Measurements from ENCODE around the gene NCOA7. TPM values are rescaled to one million over a fixed set of nuclear protein-coding genes. Genes with fewer than 3 reads are reported as not detected.

The NCOA7 gene
- total and polyA plus RNA-seq, 9 of the 15 experiments (the other 6 are each of a cell fraction or from before 2014, with no cell fraction given), result 5.8 to 14.6 (median 9.3) TPM

DNA sequence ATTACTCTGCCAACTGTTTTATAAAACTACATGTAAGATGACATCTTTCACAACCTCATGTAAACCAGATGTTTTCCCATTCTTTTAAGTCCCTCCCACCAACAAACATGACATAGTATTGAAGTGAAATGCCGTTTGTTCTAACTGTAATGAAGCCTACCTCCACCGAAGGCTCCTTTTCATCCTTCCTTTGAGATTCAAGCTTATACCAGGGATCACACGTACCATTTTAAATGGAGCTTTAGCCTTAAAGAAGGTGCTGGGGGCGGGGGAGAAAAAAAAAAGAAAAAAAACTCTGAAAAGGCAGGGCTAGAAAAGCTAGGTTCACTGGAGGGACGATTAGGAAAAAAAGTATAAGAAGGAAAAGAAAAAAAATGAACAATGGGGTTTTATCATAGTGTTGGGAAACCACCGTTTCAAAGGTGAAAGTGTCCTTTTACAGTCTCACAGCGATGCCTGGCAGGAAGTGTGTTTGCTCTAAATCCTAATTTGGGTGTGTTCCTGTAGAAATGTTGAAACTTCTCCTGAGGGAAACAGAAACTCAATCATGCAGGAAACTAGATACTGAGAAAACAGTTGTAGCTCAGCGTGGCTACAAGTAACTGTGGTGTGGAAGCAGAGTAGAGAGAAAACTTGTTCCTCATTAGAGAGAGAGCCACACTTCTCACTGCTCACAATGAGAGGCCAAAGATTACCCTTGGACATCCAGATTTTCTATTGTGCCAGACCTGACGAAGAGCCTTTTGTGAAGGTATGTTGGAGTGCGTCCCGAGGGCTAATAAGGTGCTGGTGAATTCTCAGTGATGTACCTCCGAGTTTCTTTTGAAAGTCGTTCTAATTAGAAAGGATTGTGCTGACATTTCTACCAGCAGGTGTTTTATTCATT, 128.2 kb downstream of the NCOA7 start (continued):
- TF ChIP-seq, protein P1, sequence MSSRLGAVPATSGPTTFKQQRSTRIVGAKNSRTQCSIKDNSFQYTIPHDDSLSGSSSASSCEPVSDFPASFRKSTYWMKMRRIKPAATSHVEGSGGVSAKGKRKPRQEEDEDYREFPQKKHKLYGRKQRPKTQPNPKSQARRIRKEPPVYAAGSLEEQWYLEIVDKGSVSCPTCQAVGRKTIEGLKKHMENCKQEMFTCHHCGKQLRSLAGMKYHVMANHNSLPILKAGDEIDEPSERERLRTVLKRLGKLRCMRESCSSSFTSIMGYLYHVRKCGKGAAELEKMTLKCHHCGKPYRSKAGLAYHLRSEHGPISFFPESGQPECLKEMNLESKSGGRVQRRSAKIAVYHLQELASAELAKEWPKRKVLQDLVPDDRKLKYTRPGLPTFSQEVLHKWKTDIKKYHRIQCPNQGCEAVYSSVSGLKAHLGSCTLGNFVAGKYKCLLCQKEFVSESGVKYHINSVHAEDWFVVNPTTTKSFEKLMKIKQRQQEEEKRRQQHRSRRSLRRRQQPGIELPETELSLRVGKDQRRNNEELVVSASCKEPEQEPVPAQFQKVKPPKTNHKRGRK (tag; IDR thresholded peaks at IDR 0.05), result peak; percentile 55; the same call in 1 of the 2 replicates
- TF ChIP-seq DMBX1 (CRISPR knock-in tag; IDR thresholded peaks at IDR 0.05; ENCODE audit: borderline replicate concordance) (no peak), ZNF639 (CRISPR knock-in tag; conservative IDR thresholded peaks at IDR 0.05 in 1 of 2, IDR thresholded peaks at IDR 0.05 in 1 of 2) (peak in 1 of 2 experiments; percentile 52; a peak in 1 of 4 replicates), SMC3 (conservative IDR thresholded peaks at IDR 0.05; ENCODE audit: insufficient read depth, low read depth, low read length) (no peak), HMBOX1 (IDR thresholded peaks at IDR 0.05) (no peak), ZNF766 (CRISPR knock-in tag; conservative IDR thresholded peaks at IDR 0.05) (peak; percentile 26; the same call in 1 of the 2 replicates), TCF3 (CRISPR knock-in tag; IDR thresholded peaks at IDR 0.05) (no peak), ZEB2 (IDR thresholded peaks at IDR 0.05) (no peak), TBP (optimal IDR thresholded peaks at IDR 0.05; ENCODE audit: low read depth, low read length) (no peak)
- TF ChIP-seq, protein P2, sequence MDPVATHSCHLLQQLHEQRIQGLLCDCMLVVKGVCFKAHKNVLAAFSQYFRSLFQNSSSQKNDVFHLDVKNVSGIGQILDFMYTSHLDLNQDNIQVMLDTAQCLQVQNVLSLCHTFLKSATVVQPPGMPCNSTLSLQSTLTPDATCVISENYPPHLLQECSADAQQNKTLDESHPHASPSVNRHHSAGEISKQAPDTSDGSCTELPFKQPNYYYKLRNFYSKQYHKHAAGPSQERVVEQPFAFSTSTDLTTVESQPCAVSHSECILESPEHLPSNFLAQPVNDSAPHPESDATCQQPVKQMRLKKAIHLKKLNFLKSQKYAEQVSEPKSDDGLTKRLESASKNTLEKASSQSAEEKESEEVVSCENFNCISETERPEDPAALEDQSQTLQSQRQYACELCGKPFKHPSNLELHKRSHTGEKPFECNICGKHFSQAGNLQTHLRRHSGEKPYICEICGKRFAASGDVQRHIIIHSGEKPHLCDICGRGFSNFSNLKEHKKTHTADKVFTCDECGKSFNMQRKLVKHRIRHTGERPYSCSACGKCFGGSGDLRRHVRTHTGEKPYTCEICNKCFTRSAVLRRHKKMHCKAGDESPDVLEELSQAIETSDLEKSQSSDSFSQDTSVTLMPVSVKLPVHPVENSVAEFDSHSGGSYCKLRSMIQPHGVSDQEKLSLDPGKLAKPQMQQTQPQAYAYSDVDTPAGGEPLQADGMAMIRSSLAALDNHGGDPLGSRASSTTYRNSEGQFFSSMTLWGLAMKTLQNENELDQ (CRISPR knock-in tag; IDR thresholded peaks at IDR 0.05; ENCODE audit: borderline replicate concordance), result no peak
- TF ChIP-seq, protein P3, sequence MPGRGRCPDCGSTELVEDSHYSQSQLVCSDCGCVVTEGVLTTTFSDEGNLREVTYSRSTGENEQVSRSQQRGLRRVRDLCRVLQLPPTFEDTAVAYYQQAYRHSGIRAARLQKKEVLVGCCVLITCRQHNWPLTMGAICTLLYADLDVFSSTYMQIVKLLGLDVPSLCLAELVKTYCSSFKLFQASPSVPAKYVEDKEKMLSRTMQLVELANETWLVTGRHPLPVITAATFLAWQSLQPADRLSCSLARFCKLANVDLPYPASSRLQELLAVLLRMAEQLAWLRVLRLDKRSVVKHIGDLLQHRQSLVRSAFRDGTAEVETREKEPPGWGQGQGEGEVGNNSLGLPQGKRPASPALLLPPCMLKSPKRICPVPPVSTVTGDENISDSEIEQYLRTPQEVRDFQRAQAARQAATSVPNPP (IDR thresholded peaks at IDR 0.05; ENCODE audit: borderline replicate concordance, insufficient read depth, insufficient read length), result no peak
- TF ChIP-seq, protein P4, sequence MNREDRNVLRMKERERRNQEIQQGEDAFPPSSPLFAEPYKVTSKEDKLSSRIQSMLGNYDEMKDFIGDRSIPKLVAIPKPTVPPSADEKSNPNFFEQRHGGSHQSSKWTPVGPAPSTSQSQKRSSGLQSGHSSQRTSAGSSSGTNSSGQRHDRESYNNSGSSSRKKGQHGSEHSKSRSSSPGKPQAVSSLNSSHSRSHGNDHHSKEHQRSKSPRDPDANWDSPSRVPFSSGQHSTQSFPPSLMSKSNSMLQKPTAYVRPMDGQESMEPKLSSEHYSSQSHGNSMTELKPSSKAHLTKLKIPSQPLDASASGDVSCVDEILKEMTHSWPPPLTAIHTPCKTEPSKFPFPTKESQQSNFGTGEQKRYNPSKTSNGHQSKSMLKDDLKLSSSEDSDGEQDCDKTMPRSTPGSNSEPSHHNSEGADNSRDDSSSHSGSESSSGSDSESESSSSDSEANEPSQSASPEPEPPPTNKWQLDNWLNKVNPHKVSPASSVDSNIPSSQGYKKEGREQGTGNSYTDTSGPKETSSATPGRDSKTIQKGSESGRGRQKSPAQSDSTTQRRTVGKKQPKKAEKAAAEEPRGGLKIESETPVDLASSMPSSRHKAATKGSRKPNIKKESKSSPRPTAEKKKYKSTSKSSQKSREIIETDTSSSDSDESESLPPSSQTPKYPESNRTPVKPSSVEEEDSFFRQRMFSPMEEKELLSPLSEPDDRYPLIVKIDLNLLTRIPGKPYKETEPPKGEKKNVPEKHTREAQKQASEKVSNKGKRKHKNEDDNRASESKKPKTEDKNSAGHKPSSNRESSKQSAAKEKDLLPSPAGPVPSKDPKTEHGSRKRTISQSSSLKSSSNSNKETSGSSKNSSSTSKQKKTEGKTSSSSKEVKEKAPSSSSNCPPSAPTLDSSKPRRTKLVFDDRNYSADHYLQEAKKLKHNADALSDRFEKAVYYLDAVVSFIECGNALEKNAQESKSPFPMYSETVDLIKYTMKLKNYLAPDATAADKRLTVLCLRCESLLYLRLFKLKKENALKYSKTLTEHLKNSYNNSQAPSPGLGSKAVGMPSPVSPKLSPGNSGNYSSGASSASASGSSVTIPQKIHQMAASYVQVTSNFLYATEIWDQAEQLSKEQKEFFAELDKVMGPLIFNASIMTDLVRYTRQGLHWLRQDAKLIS (CRISPR knock-in tag; IDR thresholded peaks at IDR 0.05), result peak; percentile 76; the same call in 1 of the 2 replicates
